GM18505 (cell line): ENCODE results near the gene TMEM200A.
"Not testable (repeated sequence)": the region's sequence is repeated elsewhere in the genome, so short reads cannot be mapped to it uniquely, and the experiment has no call there.

Source experiments
- ATAC-seq: cut with Tn5 transposase; IDR thresholded peaks from one replicate; pipeline ENCODE4 v1.9.1; 2021; ENCODE audit not compliant: unreplicated experiment
- POLR2A ChIP-seq: IDR thresholded peaks from 4 replicates; pipeline ENCODE4 v1.6.1; 2011; ENCODE audit warnings: borderline replicate concordance; ENCODE audit not compliant: insufficient read depth, insufficient read length; ENCODE audit errors: extremely low read depth

TMEM200A gene

GRCh38 chr6:130365166-130366106, at the start of gene TMEM200A:
Gene TMEM200A, plus strand, starts transcription at chr6:130366017. Its CDS starts 74,406 bp downstream, at chr6:130440423.
- no peak for ATAC-seq
- no peak for TF ChIP-seq POLR2A

GRCh38 chr6:130320908-130321307, 44.9 kb upstream of the TMEM200A start:
- TF ChIP-seq POLR2A: no peak
- ATAC-seq: no peak

DNA sequence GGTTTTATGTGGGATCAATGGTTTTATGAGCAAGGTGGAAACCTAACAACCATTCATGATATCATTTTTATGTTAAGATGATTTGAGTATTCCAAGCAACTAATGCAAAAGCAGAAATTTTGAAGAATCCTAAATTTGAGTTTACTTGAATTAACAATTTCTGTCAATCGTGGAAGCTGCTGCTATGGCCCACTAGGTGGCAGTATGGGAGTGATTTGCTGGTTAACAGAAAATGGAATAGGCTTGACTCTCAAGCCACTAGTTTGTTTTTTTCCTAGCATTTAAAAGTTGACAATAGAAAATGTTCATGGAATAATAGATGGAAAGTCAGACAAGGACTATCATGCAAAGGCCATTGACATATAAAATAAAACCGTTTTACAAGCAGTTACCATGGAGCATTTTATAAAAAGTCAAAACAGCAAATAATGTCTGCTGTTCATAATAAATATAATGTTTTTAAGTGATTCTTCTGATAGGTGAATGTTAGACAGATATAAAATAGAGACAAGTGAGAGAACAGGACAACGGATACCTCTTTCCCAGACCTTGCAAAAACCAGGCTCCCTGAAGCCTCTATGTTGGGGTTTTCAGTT, 43.0 kb upstream of the TMEM200A start:
- TF ChIP-seq POLR2A: no peak
- no peak for ATAC-seq

DNA sequence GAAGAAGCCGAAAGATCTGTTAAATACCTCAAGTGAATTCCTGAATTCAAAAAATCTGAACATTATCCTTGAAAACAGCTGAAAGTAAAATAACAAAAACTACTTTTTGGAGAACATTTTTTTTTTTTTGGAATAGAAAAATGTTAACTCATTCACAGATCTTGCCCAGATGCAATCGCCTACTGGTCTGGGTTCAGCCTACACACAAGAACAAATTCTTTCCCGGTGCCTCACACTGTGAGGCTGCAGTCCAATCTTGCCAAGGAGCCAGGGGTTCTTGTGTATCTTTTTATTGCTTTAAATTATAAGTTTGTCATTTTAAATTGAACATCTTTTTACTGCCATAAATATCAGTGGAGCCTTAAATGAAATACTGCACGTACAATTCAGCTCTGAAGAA, 41.2 kb upstream of the TMEM200A start:
- no peak for TF ChIP-seq POLR2A
- no peak for ATAC-seq

GRCh38 chr6:130326496-130326895, 39.3 kb upstream of the TMEM200A start:
- no peak for TF ChIP-seq POLR2A
- ATAC-seq: no peak

DNA sequence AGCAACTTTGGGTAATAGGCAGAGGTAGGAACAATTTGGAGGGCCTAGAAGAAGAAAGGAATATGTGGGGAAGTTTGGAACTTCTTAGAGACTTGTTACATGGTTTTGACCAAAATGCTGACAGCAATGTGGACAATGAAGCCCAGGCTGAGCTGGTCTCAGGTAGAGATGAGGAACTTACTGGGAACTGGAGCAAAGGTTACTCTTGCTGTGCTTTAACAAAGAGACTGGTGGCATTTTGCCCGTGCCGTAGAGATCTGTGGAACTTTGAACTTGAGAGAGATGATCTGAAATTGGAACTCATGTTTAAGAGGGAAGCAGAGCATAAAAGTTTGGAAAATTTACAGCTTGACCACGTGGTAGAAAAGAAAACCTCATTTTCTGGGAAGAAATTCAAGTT, 28.3 kb upstream of the TMEM200A start:
- TF ChIP-seq POLR2A: no peak
- ATAC-seq: no peak

DNA sequence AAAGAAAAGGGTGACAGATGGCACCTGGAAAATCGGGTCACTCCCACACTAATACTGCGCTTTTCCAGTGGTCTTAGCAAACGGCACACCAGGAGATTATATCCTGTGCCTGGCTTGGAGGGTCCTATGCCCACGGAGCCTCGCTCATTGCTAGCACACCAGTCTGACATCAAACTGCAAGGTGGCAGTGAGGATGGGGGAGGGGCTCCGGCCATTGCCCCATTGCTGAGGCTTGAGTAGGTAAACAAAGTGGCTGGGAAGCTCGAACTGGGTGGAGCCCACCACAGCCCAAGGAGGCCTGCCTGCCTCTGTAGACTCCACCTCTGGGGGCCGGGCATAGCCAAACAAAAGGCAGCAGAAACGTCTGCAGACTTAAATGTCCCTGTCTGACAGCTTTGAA, 19.5 kb upstream of the TMEM200A start:
- not testable (repeated sequence) for ATAC-seq

- TF ChIP-seq POLR2A: no peak
- ATAC-seq: no peak
These were observed 11.5 kb upstream of the TMEM200A start for GRCh38 chr6:130354322-130354721.

DNA sequence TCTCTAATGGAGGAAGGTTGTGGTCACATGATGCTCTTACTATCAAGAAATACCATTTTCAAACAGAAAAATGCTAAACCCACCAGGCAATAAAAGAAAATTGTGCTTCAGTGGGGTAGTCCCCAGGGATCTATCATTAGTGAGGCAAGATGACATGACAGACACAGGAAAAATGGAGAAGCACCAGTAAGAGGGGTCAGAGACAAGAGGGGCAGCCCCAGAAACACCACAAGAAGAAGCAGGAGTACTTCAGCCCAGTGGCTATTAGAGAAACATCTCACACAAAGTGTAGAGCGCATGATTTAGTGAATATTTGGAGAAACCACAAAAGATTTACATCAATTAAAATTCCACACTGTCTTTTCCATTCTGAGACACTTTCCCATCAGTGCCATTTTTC, 10.2 kb upstream of the TMEM200A start:
- no peak for TF ChIP-seq POLR2A
- ATAC-seq: no peak

DNA sequence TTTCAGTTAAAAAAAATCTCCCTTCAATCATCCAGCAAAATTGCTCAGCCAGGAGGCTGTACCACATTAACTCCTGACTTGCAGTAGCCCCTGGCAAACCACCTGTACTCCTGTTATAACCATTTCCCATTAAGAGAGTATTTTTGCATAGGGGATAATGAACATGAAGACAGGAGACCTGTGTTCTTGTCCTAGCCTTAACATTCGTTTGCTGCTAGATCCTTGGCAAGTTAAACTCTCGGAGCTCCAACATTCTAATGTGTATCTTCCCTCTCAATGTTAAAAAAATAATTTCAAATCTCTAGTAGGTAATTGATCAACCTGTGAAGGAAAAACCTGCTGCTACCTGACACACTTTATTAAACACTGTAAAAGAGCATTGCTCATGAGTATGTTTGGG, 8.4 kb upstream of the TMEM200A start:
- ATAC-seq: no peak
- TF ChIP-seq POLR2A: no peak

DNA sequence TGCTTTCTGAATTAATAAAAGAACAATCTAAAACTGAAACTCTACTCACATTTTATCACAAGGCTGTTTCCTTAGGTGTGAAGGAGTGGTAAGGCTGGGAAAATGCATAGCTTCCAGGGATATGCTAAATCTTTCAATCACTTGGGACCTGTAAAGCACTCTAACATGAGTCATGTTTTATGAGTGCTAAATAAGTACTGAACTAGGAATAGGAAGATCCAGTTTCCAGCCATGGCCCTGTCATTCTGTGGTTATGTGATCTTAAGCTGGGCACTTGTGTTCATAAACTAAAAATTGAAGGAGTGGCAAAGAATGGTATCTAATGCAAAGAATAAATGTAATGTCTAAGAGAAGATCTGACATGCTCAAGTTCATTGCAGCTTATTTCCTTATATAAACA, 6.1 kb upstream of the TMEM200A start:
- ATAC-seq: no peak
- TF ChIP-seq POLR2A: no peak

DNA sequence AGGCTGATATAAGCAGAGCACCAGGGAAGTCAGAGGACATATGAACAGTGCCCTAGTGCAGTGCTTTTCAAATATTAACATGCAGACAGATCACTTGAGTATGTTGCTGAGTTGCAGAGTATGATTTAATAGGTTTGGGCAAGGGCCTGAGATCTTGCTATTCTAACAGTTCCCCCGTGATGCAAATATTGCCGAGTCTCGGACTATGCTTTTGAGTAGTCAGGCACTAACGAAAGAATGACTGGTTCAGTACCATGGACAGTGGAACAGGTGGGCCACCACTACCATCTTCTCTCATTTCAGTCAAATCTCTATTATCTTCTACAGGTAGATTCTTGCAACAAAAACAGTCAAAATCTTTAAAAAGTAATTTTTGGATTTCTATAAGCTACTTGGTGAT, 3.7 kb upstream of the TMEM200A start:
- no peak for ATAC-seq

GRCh38 chr6:130364224-130364780, 1.5 kb upstream of the TMEM200A start:
- TF ChIP-seq POLR2A: no peak
- ATAC-seq: no peak

More for the DNA sequence above, 3.7 kb upstream of the TMEM200A start:
- no peak for TF ChIP-seq POLR2A
